Activated naive CD4-positive, alpha-beta T cell (primary cell): ENCODE measurements around the gene SP2.

Experiments used
- DNase-seq, 4 experiments: peaks; one replicate each; lab custom pipeline; 2025; lab: John Stamatoyannopoulos, UW

SP2 gene

DNA sequence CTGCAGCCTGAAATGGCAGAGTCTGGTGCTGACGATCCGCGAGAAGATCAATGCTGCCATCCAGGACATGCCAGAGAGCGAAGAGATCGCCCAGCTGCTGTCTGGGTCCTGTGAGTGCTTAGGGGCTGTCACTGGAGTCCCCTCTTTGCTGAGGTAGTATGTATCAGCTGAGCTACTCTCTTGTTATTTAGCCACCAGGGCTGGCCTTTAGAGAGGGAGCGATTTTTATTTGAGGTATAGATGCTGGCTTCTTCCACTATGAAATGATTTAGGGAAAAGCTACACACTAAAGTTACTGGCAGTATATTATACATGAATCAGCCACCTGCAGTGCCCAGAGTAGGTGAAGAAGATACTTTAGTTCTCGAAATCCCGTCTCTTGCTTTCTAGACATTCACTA lies 77.5 kb downstream of the SP2 start:
- no peak for DNase-seq

DNA sequence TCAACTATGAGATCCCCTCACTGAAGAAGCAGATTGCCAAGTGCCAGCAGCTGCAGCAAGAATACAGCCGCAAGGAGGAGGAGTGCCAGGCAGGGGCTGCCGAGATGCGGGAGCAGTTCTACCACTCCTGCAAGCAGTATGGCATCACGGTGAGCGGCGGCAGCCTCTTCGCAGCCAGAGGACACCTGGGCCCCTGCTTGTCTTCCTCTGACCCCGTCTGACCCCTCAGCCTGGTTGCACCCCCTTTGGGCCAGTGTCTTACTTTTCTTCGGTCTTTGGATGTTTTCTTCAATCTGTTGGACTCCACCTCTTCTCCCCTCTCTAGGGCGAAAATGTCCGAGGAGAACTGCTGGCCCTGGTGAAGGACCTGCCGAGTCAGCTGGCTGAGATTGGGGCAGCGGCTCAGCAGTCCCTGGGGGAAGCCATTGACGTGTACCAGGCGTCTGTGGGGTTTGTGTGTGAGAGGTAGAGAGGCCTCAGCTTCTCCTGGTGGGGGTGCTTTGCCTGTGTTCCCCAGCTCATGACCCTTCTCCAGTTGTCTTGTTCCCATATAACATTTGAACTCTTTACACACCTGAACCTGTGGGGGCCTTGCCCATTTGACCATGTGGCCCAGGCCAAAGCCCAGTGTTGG lies 79.3 kb downstream of the SP2 start:
- DNase-seq = no peak

DNA sequence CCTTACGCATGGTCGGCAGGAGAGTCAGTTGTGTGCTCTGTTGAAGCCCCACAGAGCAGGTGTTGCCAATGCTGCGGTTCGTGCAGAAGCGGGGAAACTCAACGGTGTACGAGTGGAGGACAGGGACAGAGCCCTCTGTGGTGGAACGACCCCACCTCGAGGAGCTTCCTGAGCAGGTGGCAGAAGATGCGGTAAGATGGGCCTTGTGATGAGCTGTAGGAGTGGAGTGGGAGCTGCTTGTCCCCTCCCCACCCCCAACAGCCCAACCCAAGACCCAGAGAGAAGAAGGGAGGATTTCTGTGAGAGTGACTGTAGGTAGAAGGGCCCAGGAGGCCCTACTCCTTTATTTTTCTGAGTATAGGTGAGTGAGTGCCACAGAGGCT lies 79.8 kb downstream of the SP2 start:
- DNase-seq = no peak

DNA sequence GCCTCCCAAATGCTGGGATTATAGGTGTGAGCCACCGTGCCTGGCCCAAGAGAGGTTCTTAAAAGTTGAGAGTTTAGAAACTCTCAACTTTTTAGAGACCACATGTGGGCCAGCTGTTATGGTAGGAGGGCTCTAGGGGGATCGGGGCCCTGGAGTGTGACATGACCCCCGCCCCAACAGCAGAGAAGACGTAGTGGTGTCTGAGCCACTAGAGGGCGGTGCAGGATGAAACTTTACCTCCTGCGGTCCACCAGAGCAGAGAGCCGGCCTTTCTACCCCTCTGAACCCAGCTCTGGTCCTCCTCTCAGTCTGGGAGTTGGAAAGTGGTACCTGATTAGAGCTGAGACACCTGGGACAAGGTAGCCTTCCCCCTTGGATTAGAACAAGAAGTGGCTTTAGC lies 82.3 kb downstream of the SP2 start:
- peak in 2 of 4 experiments; percentile 9 to 11 for DNase-seq
